Naive B cell (primary cell): ENCODE measurements around the gene ZNF682. TPM values are rescaled to one million over a fixed set of nuclear protein-coding genes. Genes with fewer than 3 reads are reported as not detected.
"Not testable (repeated sequence)": the region's sequence is repeated elsewhere in the genome, so short reads cannot be mapped to it uniquely, and the experiment has no call there.

Source experiments
- ATAC-seq, 2 donors: fragments of 150-1000 bp; cut with Tn5 transposase; 2 replicates each; pipeline ENCODE4 v1.10.0; 2021; ENCODE audit warnings: low read depth in 2 of 2, mild to moderate bottlenecking in 2 of 2, moderate library complexity in 2 of 2
- DNase-seq: peaks from one replicate; pipeline ENCODE4 v3.0.0; 2022
- H3K27ac Mint-ChIP-seq, 6 donors: one replicate each; pipeline ENCODE4 v1.8.0; 2020 to 2022; ENCODE audit warnings: mild to moderate bottlenecking in 6 of 6, mixed read lengths in 6 of 6, moderate library complexity in 5 of 6, inconsistent platforms in 2 of 6
- H3K27me3 Mint-ChIP-seq, 3 donors: one replicate each; pipeline ENCODE4 v1.8.0; 2021 to 2022; ENCODE audit warnings: mixed read lengths in 3 of 3, mild to moderate bottlenecking in 1 of 3
- H3K36me3 Mint-ChIP-seq, 2 donors: one replicate each; pipeline ENCODE4 v1.8.0; 2020 to 2022; ENCODE audit warnings: mixed read lengths in 2 of 2, inconsistent platforms in 1 of 2, mild to moderate bottlenecking in 1 of 2
- H3K4me1 Mint-ChIP-seq, 3 donors: one replicate each; pipeline ENCODE4 v1.8.0; 2020 to 2022; ENCODE audit warnings: mixed read lengths in 3 of 3, inconsistent platforms in 1 of 3, mild to moderate bottlenecking in 1 of 3, moderate library complexity in 1 of 3
- H3K4me3 Mint-ChIP-seq, 8 donors: one replicate each; pipeline ENCODE4 v1.8.0; 2020 to 2022; ENCODE audit warnings: mild to moderate bottlenecking in 8 of 8, mixed read lengths in 8 of 8, moderate library complexity in 8 of 8, inconsistent platforms in 2 of 8
- H3K9me3 Mint-ChIP-seq, 7 donors: one replicate each; pipeline ENCODE4 v1.8.0; 2020 to 2022; ENCODE audit warnings: mixed read lengths in 7 of 7, mild to moderate bottlenecking in 5 of 7, inconsistent platforms in 2 of 7, moderate library complexity in 1 of 7
- polyA plus RNA-seq, 6 donors: library from polyadenylated mRNA; unstranded; fragments of 300-500 nt; fragmentation: Illumina TruSeq; gene quantifications; one replicate each; pipeline ENCODE4 v1.2.3, GENCODE V29; 2021; ENCODE audit warnings: low read depth in 6 of 6

The ZNF682 gene
- polyA plus RNA-seq, 6 donors from 2014 or later: 2.5 to 6.0 (median 3.1) TPM

DNA sequence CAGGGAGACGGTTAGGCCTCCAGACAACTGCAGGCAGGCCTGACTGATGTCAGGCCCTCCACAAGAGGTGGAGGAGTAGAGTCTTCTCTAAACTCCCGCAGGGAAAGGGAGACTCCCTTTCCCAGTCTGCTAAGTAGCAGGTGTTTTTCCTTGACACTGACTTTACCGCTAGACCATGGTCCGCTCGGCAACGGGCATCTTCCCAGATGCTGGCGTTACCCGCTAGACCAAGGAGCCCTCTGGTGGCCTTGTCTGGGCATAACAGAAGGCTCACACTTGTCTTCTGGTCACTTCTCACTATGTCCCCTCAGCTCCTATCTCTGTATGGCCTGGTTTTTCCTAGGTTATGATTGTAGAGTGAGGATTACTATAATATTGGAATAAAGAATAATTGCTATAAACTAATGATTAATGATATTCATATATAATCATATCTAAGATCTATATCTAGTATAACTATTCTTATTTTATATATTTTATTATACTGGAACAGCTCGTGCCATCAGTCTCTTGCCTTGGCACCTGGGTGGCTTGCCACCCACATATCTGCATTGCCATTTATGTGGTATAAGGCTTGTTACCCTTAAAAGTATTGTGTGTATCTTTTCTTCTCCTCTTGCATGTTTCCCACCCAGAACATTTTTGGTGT, 80.0 kb downstream of the ZNF682 start:
- peak overlapping the region in 7 of 8 donors; percentile 7 to 78 (median 57) for H3K4me3 Mint-ChIP-seq
- H3K27ac Mint-ChIP-seq, H3K36me3 Mint-ChIP-seq, H3K4me1 Mint-ChIP-seq, H3K27me3 Mint-ChIP-seq, H3K9me3 Mint-ChIP-seq, ATAC-seq: not testable (repeated sequence)
- peak; percentile 57 for DNase-seq

DNA sequence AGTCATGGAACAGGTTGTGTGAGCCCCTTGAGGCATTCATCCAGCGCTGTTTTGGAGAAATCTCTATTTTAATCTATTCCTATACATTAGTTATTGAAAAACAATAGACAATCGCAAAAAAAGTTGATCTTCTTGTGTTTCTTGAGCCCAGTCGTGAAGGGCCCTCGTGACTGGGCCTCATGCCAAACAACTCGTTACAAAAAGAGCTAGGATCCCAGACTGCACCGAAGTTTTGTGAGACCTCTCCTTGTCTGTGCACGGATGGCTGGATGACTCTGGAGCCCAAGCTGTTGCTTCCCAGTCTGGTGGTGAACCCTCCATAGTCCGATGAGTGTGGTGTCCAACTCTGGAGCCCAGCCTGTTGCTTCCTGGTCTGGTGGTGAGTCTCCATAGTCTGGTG, 81.5 kb downstream of the ZNF682 start:
- not testable (repeated sequence) for H3K36me3 Mint-ChIP-seq, H3K27ac Mint-ChIP-seq, DNase-seq, ATAC-seq, H3K4me3 Mint-ChIP-seq, H3K9me3 Mint-ChIP-seq, H3K4me1 Mint-ChIP-seq, H3K27me3 Mint-ChIP-seq

DNA sequence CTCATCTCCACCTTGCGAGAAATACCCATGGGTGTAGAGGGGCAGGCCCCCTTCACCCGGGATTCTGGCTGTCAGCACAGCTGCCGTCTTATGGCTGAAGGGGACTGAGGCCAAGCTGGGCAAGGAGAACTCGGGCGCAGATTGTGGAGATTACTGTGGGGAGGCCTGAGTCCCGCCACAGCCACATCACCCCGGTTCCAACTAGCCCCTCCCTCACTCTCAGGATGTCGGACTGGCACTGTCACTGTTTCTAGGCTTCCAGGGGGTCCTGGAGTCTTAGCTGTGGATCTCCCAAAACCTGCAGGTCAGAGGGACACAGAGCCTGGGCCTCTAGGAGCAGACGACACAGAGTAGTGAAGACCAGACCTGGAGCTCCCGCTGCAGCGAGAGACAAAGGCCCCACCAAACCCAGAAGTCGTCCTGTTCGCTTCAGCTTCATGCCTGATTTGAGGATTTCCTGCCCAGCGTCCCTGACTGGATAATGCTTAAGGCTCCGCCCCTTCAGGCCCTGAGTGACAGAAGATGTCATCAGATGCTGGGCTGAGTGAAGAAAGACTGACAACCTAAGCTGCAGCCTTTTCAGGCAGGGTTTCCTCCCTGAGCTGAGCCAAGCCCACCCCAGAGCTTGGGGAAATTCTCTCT, 82.8 kb downstream of the ZNF682 start:
- H3K4me3 Mint-ChIP-seq: peak overlapping the region in 1 of 8 donors; percentile 6
- H3K4me1 Mint-ChIP-seq: peaks cover 5 to 8% (median 7%) of the 10 kb centered on the region in 3 donors
- DNase-seq (no peak), ATAC-seq (no peak)
- H3K9me3 Mint-ChIP-seq: no peaks in the 10 kb centered on the region
- H3K27ac Mint-ChIP-seq: peak overlapping the region in 1 of 6 donors; percentile 56
- H3K36me3 Mint-ChIP-seq: no peaks in the 10 kb centered on the region
- no peaks in the 10 kb centered on the region for H3K27me3 Mint-ChIP-seq

DNA sequence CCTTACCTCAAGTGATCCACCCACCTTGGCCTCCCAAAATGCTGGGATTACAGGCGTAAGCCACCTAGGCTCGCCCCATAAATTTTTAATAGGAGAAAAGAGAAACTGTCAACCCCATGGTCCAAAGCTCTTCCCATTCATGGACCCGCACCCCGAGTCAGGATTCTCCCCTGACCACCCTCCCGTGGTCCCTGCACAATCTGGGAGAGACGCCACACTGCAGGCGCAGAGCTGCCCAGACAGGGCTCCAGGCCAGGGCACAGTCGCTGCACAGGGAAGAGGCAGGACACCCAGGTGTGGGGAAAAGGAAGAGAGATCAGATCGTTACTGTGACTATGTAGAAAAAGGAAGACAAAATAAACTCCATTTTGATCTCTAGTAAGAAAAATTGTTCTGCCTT, 84.1 kb downstream of the ZNF682 start:
- ATAC-seq: no peak
- Mint-ChIP-seq H3K4me3 (no peak overlapping the region), H3K4me1 (peaks cover 5 to 8% (median 7%) of the 10 kb centered on the region in 3 donors), H3K27ac (no peak overlapping the region), H3K36me3 (no peaks in the 10 kb centered on the region), H3K9me3 (no peaks in the 10 kb centered on the region), H3K27me3 (no peaks in the 10 kb centered on the region)
- no peak for DNase-seq

Other genes starting within 250 kb of the ZNF682 start
- 10 to 100 TPM; 35.0 to 45.5 (median 38.9) TPM for gene ZNF506, start 217.8 kb downstream of the ZNF682 start, polyA plus RNA-seq
- 10 to 100 TPM; 12.6 to 22.6 (median 19.8) TPM for gene ZNF253, start 173.6 kb downstream of the ZNF682 start, polyA plus RNA-seq
- 10 to 100 TPM; 13.1 to 24.6 (median 18.9) TPM for gene ZNF93, start 138.6 kb downstream of the ZNF682 start, polyA plus RNA-seq
- gene ZNF90, start 38.5 kb upstream of the ZNF682 start, polyA plus RNA-seq: 1 to 10 TPM; 2.5 to 4.8 (median 4.1) TPM
- 10 to 100 TPM in 1 of 6 donors, 1 to 10 TPM in 5; 6.4 to 13.9 (median 8.2) TPM for gene ZNF486, start 127.7 kb upstream of the ZNF682 start, polyA plus RNA-seq